ENCODE measurements around the gene C1QTNF9B. TPM values are rescaled to one million over a fixed set of nuclear protein-coding genes. Genes with fewer than 3 reads are reported as not detected.
"Not testable (repeated sequence)": the region's sequence is repeated elsewhere in the genome, so short reads cannot be mapped to it uniquely, and the experiment has no call there.

Gene C1QTNF9B
- total RNA-seq, 1 donor from 2014 or later, result not detected

DNA sequence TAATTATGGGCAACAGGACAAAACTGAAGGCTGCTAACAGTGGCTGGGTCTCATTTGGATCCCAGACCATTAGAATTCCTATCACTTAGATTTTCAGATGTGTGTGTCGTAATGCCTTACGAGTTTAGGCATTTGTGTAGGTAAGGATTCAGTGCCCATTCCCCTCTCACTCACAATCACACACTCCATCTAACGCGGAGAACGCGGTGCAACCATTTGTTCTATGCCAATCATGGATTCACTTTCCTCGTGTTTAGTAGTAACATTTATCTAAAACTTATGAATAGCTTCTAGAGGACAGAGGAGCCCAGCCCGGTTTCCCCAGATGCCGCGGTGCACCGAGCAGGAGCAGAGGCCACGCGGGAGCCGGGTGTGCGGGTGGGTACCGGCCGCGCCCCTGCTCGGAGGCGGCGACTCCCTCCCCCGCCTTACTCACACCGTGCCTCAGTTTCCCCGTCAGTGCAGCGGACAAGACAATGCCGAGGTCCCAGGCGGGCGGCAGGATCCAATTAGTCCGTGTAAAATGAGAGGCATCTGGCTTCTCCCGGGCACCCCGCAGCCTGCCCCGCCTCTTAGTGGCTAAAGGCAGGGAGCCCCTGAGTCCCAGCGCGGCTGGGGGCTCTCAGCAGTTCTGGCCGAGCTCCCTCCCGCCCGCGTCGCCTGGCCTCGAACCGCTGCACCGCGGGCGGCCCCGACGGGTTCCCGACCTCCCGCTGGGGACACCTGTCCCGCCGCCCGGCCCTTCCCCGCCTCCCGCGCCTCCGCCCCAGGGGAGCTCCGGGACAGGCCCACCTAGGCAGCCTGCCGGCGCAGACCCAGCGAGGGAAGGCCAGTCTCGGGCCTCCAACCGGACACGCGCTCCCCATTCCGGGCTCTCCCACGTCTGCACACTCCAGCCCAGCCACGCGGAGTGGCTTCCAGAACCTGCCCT, 5.9 kb upstream of the C1QTNF9B start:
- no peaks in the 10 kb centered on the region for H3K4me1 Mint-ChIP-seq (ENCODE audit: unreplicated experiment)
- no peaks in the 10 kb centered on the region for H3K36me3 Mint-ChIP-seq
- DNase-seq (ENCODE audit: extremely low spot score, unreplicated experiment), result no peak
- H3K9me3 Mint-ChIP-seq, result no peaks in the 10 kb centered on the region
- peak overlapping the region; percentile 39 for H3K4me3 Mint-ChIP-seq
- H3K27ac Mint-ChIP-seq, result no peak overlapping the region
- peaks cover 16% of the 10 kb centered on the region for H3K27me3 Mint-ChIP-seq
- TF ChIP-seq, protein P1, sequence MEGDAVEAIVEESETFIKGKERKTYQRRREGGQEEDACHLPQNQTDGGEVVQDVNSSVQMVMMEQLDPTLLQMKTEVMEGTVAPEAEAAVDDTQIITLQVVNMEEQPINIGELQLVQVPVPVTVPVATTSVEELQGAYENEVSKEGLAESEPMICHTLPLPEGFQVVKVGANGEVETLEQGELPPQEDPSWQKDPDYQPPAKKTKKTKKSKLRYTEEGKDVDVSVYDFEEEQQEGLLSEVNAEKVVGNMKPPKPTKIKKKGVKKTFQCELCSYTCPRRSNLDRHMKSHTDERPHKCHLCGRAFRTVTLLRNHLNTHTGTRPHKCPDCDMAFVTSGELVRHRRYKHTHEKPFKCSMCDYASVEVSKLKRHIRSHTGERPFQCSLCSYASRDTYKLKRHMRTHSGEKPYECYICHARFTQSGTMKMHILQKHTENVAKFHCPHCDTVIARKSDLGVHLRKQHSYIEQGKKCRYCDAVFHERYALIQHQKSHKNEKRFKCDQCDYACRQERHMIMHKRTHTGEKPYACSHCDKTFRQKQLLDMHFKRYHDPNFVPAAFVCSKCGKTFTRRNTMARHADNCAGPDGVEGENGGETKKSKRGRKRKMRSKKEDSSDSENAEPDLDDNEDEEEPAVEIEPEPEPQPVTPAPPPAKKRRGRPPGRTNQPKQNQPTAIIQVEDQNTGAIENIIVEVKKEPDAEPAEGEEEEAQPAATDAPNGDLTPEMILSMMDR (conservative IDR thresholded peaks at IDR 0.05), result no peak

DNA sequence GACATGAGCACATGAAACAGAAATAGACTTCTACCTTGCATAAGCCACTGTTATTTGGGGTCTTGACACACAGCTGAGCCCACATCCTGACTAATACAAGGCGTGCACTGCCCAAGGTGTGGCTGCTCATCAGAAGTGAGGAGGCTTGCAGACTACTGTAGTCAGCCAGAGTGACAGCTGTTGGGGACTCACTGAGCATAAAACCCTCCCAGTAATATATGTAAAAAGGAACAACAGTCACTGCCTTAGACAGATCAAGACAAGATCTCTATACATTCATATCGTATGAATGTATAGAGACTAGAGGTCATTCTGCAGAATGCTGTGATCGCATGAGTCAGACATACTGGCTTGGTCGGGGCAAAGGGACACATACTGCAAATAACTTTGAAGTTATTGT, 4.1 kb upstream of the C1QTNF9B start:
- H3K27ac Mint-ChIP-seq, result no peak overlapping the region
- TF ChIP-seq, protein P1 (conservative IDR thresholded peaks at IDR 0.05), result no peak
- no peak for DNase-seq (ENCODE audit: extremely low spot score, unreplicated experiment)
- no peaks in the 10 kb centered on the region for H3K9me3 Mint-ChIP-seq
- H3K4me3 Mint-ChIP-seq, result no peak overlapping the region
- H3K4me1 Mint-ChIP-seq (ENCODE audit: unreplicated experiment), result no peaks in the 10 kb centered on the region
- H3K36me3 Mint-ChIP-seq, result no peaks in the 10 kb centered on the region
- peaks cover 16% of the 10 kb centered on the region for H3K27me3 Mint-ChIP-seq

DNA sequence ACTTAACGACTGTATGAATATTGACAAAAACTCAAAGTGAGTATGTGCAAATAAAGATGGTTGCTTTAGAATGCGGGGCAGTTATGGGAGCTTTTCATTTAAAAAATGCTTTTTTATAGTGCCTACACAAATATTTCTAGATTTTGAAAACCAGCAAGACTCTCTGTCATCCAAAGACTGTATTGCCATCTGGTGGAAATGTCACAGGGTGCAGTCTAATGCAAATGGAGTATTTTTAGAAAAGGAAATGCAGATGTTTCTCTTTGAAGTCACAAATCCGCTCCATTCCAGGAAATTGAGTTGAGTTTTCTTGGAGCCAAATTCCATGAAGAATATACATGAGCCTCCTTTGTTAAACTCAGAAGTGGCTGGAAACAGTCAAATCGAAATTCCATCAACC, 2.3 kb upstream of the C1QTNF9B start:
- H3K27me3 Mint-ChIP-seq, result peaks cover 16% of the 10 kb centered on the region
- H3K4me3 Mint-ChIP-seq, result no peak overlapping the region
- H3K9me3 Mint-ChIP-seq, result no peaks in the 10 kb centered on the region
- no peak overlapping the region for H3K27ac Mint-ChIP-seq
- TF ChIP-seq, protein P1 (conservative IDR thresholded peaks at IDR 0.05), result peak; percentile 82
- no peaks in the 10 kb centered on the region for H3K36me3 Mint-ChIP-seq
- H3K4me1 Mint-ChIP-seq (ENCODE audit: unreplicated experiment), result no peaks in the 10 kb centered on the region
- DNase-seq (ENCODE audit: extremely low spot score, unreplicated experiment), result no peak

DNA sequence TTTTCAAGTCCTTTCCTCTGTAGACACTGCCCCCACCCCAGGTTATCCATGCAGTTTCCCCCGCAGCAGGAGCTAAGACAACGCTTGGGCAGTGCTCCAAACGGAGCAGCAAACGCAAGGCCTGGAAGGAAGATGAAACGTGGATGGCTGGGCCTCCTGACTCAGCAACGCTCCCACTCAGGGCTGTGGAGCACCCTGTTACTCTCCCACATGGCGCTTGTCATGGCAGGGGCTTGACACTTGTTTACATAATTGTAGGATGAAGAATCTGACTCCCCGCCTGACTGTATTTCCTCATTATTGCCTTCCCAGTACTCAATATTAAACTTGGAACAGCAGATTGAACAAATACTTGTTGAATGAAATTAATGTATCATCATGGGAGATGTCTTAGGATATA, 799 bp upstream of the C1QTNF9B start:
- Mint-ChIP-seq H3K4me3 (no peak overlapping the region), H3K36me3 (no peaks in the 10 kb centered on the region), H3K4me1 (ENCODE audit: unreplicated experiment) (no peaks in the 10 kb centered on the region), H3K27me3 (peaks cover 16% of the 10 kb centered on the region), H3K27ac (no peak overlapping the region), H3K9me3 (no peaks in the 10 kb centered on the region)
- no peak for DNase-seq (ENCODE audit: extremely low spot score, unreplicated experiment)
- TF ChIP-seq, protein P1 (conservative IDR thresholded peaks at IDR 0.05), result no peak

DNA sequence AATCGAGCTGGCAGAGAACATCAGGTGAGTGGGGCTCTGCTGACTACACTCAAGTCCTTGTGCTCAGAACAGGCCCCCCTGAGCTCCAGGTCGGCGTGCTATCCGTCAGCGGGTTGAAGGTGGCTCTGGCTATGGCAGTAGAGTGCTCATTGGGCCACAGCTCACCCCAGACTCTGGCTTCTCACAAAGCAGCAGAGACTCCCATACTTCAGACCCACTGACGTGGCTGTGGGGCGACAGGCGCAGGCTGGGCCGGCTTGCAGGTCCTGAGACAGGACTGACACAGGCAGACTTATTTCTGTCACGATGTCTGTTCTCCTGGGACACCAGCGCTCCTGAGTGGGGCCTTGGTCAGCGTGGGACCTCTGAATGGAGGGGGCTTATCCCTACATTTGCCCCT, 2.6 kb downstream of the C1QTNF9B start:
- not testable (repeated sequence) for DNase-seq (ENCODE audit: extremely low spot score, unreplicated experiment); H3K27me3 Mint-ChIP-seq; H3K4me1 Mint-ChIP-seq (ENCODE audit: unreplicated experiment); H3K27ac Mint-ChIP-seq; H3K36me3 Mint-ChIP-seq; H3K4me3 Mint-ChIP-seq; H3K9me3 Mint-ChIP-seq

DNA sequence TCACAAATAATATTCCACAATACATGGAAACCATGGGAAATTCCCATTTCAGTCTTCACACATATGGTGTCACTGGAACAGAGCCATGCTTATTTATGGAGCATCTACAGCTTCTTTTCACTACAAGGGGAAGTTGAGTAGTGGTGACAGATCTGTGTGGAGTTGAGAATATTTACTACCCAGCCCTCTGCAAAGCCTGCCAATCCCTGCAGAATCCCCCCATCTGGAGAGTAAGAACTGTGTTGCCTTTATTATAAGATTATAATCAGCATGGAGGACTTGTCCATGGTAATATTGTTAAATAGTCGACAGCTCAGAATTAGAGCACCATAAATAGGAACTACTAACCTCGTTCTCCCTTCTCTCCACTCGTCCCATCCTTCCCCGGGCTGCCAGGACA, 3.5 kb downstream of the C1QTNF9B start:
- not testable (repeated sequence) for H3K27me3 Mint-ChIP-seq; H3K27ac Mint-ChIP-seq; H3K36me3 Mint-ChIP-seq; H3K4me1 Mint-ChIP-seq (ENCODE audit: unreplicated experiment); DNase-seq (ENCODE audit: extremely low spot score, unreplicated experiment); H3K4me3 Mint-ChIP-seq; H3K9me3 Mint-ChIP-seq
